Stimulated activated CD4-positive, alpha-beta T cell treated with anti-CD3 and anti-CD28 coated beads, Interleukin-15, amount 100 ng/mL, for 1 hour (primary cell): ENCODE measurements around the gene PPFIA4.

ENCODE experiments used
- DNase-seq, 2 donors: peaks; one replicate each; pipeline ENCODE4 v3.0.0-alpha.2; 2020; ENCODE audit warnings: low read depth in 1 of 2, low spot score in 1 of 2

Gene PPFIA4

DNA sequence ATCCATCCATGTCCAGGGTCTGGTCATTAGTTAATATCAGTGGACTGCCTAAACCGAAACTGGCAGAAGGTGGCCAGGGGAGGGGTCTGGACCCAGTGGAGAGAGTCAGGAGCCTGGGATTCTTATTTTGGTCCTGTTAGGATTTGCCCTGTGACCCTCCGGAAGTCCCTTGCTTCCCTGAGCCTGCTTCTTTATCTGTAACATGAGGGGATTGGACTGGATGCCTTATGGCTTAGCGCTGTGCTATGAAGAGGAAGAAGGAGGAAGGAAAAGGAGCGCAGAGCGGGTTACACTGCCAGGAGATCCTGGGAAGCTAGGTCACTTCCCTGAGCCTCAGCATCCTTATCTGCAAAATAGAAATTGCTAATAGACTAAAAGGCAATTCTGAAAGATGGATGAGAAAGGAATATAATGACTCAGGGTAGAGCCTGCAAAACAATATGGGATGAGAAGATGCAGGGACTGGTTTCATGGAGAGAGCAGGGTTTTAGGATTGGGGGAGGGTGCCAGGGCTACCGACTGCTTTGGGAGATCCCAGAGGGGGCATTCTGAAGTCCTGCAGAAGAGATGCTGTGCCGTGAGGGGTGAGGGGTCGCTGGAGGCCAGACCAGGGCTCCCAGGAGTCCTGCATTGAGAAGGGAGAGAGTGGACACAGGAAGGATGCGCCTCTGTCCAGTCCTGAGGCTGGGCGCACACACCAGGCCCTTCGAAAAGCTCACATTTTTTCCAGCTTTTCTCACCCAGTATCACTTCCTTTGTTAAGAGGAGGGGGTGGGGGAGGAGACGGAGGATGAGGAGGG lies 100.8 kb downstream of the PPFIA4 start:
- DNase-seq, result no peak

DNA sequence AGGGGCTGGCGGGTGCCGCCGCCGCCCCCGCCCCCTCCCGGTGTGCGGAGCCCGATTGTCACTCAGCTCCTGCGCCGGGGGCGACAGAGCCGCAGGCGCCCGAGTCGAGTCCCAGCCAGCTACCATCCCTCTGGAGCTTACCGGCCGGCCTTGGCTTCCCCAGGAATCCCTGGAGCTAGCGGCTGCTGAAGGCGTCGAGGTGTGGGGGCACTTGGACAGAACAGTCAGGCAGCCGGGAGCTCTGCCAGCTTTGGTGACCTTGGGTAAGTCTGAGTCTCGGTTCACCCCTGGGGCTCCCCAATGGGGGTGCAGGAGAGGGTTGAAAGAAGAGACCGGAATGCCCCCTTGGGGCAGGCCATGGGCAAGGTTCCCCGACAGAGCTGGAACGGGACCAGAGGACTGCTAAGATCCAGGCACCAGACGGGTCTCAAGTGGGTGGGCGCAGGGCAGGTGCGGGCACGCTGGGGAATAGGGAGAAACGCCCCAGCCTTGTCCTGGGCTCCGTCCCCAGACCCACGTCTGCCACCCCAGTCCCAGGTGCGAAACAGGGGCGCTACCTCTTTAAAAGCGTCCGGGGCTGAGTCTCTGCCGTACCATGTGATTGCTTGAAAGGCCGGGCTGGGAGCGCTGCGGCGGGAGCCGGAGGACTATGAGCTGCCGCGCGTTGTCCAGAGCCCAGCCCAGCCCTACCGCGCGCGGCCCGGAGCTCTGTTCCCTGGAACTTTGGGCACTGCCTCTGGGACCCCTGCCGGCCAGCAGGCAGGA lies 101.6 kb downstream of the PPFIA4 start, which contains the start of gene ADORA1:
TSS of gene ADORA1 (plus strand) at position 61 of the 765 bp plus-strand sequence. CDS start 1,116 bp downstream, outside the sequence.
- no peak for DNase-seq

GRCh38 chr1:203128431-203128715 lies 102.1 kb downstream of the PPFIA4 start:
- no peak for DNase-seq
